Measurements from ENCODE around the gene TEX44. TPM values are rescaled to one million over a fixed set of nuclear protein-coding genes. Genes with fewer than 3 reads are reported as not detected.

The TEX44 gene
- total RNA-seq, 2 experiments from 2014 or later, result not detected

DNA sequence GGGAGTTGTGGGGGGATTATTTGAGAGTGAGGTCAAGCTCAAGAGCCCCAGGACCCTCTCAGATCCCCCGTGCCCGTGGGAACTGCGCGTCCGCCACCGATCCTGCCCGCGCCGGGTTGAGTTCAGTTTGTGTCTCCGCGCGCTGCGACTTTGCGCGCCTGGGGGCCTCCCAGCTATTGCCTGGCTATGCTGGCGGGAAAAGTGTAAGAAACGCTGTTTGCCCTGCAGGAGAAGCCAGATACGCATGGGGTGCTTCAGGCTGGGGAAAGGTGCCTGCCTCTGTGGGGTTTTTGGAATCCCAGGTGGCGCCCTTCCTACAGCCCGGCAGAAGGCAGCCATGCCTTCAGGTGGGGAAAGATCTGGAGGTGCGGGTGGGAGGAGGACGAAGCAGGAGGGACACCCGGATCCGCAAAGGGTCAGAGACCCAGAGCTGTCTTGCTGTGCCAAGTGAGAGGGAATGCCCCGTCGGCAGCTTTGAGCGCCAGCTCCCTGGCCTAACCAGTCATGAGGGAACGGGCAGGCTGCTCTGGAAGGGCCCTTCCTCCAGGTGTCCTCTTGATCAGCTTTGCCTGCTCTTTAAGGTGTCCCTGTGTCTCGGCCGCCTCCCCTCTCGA is 22.5 kb downstream of the TEX44 start:
- Histone ChIP-seq H3K36me3 (ENCODE audit: insufficient read depth, low read length) (no peaks in the 10 kb centered on the region), H3K27me3 (ENCODE audit: control insufficient read depth in 1 of 2, insufficient read depth in 2 of 2, low read length in 2 of 2) (no peaks in the 10 kb centered on the region), H3K4me3 (ENCODE audit: low read length) (peak overlapping the region; percentile 59), H3K4me1 (ENCODE audit: insufficient read depth, low read length) (peaks cover 34% of the 10 kb centered on the region), H3K9me3 (ENCODE audit: control insufficient read depth in 1 of 2, insufficient read depth in 1 of 2, low read length in 2 of 2) (no peaks in the 10 kb centered on the region), H3K27ac (ENCODE audit: low read depth in 1 of 2, low read length in 2 of 2) (no peak overlapping the region)
- ChIA-PET CTCF (interaction anchor here (0.9 kb wide), 1 partner anchor 91 kb away, joined by 3 read pairs; no protein-coding TSS in a partner anchor), POLR2A (interaction anchor here (1.2 to 5.0 kb wide), 5 partner anchors 47 to 132 kb away, joined by 4 to 87 read pairs (median 9); partner anchors contain the start of gene PTMA)
- Mint-ChIP-seq H3K27ac (no peak overlapping the region), H3K4me3 (peak overlapping the region; percentile 87), H3K36me3 (ENCODE audit: low read depth) (no peaks in the 10 kb centered on the region), H3K9me3 (no peaks in the 10 kb centered on the region), H3K4me1 (ENCODE audit: low read depth) (peaks cover 51% of the 10 kb centered on the region), H3K27me3 (no peaks in the 10 kb centered on the region)
- ATAC-seq (ENCODE audit: poor library complexity) (no peak), DNase-seq (peak in 1 of 14 experiments; percentile 39)
- TF ChIP-seq, protein P1, sequence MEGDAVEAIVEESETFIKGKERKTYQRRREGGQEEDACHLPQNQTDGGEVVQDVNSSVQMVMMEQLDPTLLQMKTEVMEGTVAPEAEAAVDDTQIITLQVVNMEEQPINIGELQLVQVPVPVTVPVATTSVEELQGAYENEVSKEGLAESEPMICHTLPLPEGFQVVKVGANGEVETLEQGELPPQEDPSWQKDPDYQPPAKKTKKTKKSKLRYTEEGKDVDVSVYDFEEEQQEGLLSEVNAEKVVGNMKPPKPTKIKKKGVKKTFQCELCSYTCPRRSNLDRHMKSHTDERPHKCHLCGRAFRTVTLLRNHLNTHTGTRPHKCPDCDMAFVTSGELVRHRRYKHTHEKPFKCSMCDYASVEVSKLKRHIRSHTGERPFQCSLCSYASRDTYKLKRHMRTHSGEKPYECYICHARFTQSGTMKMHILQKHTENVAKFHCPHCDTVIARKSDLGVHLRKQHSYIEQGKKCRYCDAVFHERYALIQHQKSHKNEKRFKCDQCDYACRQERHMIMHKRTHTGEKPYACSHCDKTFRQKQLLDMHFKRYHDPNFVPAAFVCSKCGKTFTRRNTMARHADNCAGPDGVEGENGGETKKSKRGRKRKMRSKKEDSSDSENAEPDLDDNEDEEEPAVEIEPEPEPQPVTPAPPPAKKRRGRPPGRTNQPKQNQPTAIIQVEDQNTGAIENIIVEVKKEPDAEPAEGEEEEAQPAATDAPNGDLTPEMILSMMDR (IDR thresholded peaks at IDR 0.05), result no peak
- intact Hi-C loops (cut with DNase I, micrococcal nuclease), result no loop called here

DNA sequence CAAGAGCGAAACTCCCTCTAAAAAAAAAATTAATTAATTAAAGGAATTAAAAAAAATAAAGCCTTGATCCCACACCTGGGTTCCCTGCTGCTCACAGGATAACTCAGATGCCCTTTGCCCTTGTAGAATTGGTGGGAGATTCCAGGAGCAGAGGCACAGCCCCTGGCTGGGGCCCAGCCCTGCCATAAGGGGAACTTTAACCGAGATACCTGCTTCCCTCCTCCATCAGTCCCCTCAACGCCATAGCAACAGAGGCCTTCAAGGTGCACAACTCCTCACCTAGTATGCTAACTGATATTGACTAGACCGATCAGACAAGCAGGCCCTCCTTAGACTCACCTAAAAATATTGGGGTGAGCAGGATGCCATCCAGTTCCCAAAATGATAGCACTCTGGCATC is 23.6 kb downstream of the TEX44 start:
- H3K9me3 Mint-ChIP-seq, result no peaks in the 10 kb centered on the region
- no peaks in the 10 kb centered on the region for H3K27me3 ChIP-seq (ENCODE audit: control insufficient read depth in 1 of 2, insufficient read depth in 2 of 2, low read length in 2 of 2)
- peak overlapping the region; percentile 77 for H3K4me3 Mint-ChIP-seq
- H3K27me3 Mint-ChIP-seq, result no peaks in the 10 kb centered on the region
- H3K36me3 Mint-ChIP-seq (ENCODE audit: low read depth), result no peaks in the 10 kb centered on the region
- H3K4me1 Mint-ChIP-seq (ENCODE audit: low read depth), result peaks cover 46% of the 10 kb centered on the region
- POLR2A ChIA-PET, result interaction anchor here (1.6 kb wide), 1 partner anchor 93 kb away, joined by 4 read pairs; no protein-coding TSS in a partner anchor
- H3K27ac ChIP-seq (ENCODE audit: low read depth in 1 of 2, low read length in 2 of 2), result no peak overlapping the region
- H3K9me3 ChIP-seq (ENCODE audit: control insufficient read depth in 1 of 2, insufficient read depth in 1 of 2, low read length in 2 of 2), result no peaks in the 10 kb centered on the region
- no peak overlapping the region for H3K27ac Mint-ChIP-seq
- DNase-seq (no peak), ATAC-seq (ENCODE audit: poor library complexity) (no peak)
- TF ChIP-seq, protein P1 (IDR thresholded peaks at IDR 0.05), result no peak
- H3K4me3 ChIP-seq (ENCODE audit: low read length), result no peak overlapping the region
- CTCF ChIA-PET, result interaction anchor here (0.6 kb wide), 1 partner anchor 269 kb away, joined by 3 read pairs; no protein-coding TSS in a partner anchor
- H3K36me3 ChIP-seq (ENCODE audit: insufficient read depth, low read length), result no peaks in the 10 kb centered on the region
- intact Hi-C loops (cut with DNase I, micrococcal nuclease), result no loop called here
- peaks cover 34% of the 10 kb centered on the region for H3K4me1 ChIP-seq (ENCODE audit: insufficient read depth, low read length)

DNA sequence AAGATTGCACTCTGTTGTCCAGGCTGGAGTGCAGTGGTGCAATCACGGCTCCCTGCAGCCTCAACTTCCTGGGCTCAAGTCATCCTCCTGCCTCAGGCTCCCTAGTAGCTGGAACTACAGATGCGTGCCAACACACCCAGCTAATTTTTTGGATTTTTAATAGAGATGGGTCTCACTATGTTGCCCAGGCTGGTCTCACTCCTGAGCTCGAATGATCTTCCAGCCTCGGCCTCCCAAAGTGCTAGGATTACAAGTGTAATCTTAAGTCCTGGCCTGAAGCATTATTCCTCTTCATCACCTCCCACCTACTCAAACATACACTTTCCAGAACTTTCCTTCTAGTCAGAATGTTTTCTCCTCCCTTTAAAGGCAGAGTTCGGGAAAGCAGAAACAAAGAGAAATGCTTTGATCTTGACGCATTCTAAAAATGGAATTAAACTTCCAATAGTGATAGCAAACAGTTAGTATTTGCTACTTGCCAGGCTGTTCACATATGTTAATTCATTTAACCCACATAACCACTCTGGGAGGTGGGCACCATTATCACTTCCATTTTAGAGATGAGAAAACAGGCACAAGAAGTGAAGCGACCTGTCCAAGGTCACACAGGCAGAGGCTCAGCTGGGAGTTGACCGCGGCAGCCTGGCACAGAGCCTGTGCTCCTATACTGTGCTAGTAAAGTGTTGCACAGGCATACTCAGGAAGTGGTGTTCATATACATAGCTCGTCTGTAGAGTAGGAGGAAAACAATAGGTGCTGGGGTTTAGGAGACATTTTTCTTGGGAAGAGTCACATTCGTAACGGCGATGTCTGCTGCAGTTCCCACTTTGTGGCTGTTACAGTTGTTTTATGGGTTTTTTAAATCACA is 24.6 kb downstream of the TEX44 start:
- H3K4me3 Mint-ChIP-seq, result peak overlapping the region; percentile 68
- no peaks in the 10 kb centered on the region for H3K27me3 Mint-ChIP-seq
- no peak for DNase-seq
- Histone ChIP-seq H3K9me3 (ENCODE audit: control insufficient read depth in 1 of 2, insufficient read depth in 1 of 2, low read length in 2 of 2) (no peaks in the 10 kb centered on the region), H3K36me3 (ENCODE audit: insufficient read depth, low read length) (no peaks in the 10 kb centered on the region), H3K4me1 (ENCODE audit: insufficient read depth, low read length) (peaks cover 27% of the 10 kb centered on the region), H3K27me3 (ENCODE audit: control insufficient read depth in 1 of 2, insufficient read depth in 2 of 2, low read length in 2 of 2) (no peaks in the 10 kb centered on the region), H3K27ac (ENCODE audit: low read depth in 1 of 2, low read length in 2 of 2) (no peak overlapping the region), H3K4me3 (ENCODE audit: low read length) (no peak overlapping the region)
- H3K4me1 Mint-ChIP-seq (ENCODE audit: low read depth), result peaks cover 40% of the 10 kb centered on the region
- H3K36me3 Mint-ChIP-seq (ENCODE audit: low read depth), result no peaks in the 10 kb centered on the region
- TF ChIP-seq, protein P1 (IDR thresholded peaks at IDR 0.05), result no peak
- CTCF ChIA-PET, result interaction anchor here (0.6 to 1.8 kb wide), 5 partner anchors 16 to 268 kb away, joined by 3 to 4 read pairs (median 3); no protein-coding TSS in a partner anchor
- ATAC-seq (ENCODE audit: poor library complexity), result no peak
- intact Hi-C loops (cut with DNase I, micrococcal nuclease), result no loop called here
- H3K27ac Mint-ChIP-seq, result peak overlapping the region; percentile 61
- POLR2A ChIA-PET, result interaction anchor here (0.9 to 1.6 kb wide), 6 partner anchors 45 to 164 kb away, joined by 3 to 6 read pairs (median 3); partner anchors contain the start of genes PDE6D and PTMA
- H3K9me3 Mint-ChIP-seq, result no peaks in the 10 kb centered on the region

Data from CD4-positive, alpha-beta T cell (primary cell).